ENCODE data around the gene TMEM175.

Gene TMEM175

DNA sequence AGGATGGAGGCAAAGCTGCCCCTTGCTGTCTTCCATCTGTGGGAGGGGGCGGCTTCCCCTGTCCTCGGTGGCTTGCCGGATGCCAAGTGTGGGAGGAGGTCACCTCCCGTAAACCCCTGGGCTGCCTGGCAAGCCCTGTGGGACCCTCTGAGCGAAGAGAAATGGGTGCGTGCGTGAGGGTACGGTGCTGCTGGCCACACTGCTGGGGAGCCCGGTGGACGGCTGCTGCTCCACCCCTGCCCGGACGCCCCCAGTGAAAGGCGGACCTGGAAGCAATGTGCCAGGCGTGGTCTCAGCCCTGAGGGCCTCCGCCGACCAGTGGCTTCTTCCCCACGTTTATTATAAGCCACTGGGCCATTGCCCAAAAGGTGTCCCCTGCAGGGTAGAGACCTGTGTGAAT, 50.0 kb downstream of the TMEM175 start:
- no peak overlapping the region for H3K27ac ChIP-seq (ENCODE audit: extremely low read depth, low read depth, low read length)
- no peaks in the 10 kb centered on the region for H3K36me3 ChIP-seq (ENCODE audit: control insufficient read depth in 2 of 2, insufficient read depth in 1 of 2, low read length in 2 of 2)
- no peaks in the 10 kb centered on the region for H3K4me1 ChIP-seq (ENCODE audit: control insufficient read depth, insufficient read depth, low read length)
- H3K4me3 ChIP-seq (ENCODE audit: low read depth, low read length), result no peak overlapping the region
- no peaks in the 10 kb centered on the region for H3K9me3 ChIP-seq (ENCODE audit: control insufficient read depth, insufficient read depth, low read depth, low read length)
- TF ChIP-seq, protein P1, sequence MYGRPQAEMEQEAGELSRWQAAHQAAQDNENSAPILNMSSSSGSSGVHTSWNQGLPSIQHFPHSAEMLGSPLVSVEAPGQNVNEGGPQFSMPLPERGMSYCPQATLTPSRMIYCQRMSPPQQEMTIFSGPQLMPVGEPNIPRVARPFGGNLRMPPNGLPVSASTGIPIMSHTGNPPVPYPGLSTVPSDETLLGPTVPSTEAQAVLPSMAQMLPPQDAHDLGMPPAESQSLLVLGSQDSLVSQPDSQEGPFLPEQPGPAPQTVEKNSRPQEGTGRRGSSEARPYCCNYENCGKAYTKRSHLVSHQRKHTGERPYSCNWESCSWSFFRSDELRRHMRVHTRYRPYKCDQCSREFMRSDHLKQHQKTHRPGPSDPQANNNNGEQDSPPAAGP (tag by site-specific recombination; IDR thresholded peaks at IDR 0.05), result no peak
- TF ChIP-seq, protein P2, sequence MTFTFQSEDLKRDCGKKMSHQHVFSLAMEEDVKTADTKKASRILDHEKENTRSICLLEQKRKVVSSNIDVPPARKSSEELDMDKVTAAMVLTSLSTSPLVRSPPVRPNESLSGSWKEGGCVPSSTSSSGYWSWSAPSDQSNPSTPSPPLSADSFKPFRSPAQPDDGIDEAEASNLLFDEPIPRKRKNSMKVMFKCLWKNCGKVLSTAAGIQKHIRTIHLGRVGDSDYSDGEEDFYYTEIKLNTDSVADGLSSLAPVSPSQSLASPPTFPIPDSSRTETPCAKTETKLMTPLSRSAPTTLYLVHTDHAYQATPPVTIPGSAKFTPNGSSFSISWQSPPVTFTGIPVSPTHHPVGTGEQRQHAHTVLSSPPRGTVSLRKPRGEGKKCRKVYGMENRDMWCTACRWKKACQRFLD (tag by site-specific recombination; IDR thresholded peaks at IDR 0.05), result no peak
- TF ChIP-seq, protein P3, sequence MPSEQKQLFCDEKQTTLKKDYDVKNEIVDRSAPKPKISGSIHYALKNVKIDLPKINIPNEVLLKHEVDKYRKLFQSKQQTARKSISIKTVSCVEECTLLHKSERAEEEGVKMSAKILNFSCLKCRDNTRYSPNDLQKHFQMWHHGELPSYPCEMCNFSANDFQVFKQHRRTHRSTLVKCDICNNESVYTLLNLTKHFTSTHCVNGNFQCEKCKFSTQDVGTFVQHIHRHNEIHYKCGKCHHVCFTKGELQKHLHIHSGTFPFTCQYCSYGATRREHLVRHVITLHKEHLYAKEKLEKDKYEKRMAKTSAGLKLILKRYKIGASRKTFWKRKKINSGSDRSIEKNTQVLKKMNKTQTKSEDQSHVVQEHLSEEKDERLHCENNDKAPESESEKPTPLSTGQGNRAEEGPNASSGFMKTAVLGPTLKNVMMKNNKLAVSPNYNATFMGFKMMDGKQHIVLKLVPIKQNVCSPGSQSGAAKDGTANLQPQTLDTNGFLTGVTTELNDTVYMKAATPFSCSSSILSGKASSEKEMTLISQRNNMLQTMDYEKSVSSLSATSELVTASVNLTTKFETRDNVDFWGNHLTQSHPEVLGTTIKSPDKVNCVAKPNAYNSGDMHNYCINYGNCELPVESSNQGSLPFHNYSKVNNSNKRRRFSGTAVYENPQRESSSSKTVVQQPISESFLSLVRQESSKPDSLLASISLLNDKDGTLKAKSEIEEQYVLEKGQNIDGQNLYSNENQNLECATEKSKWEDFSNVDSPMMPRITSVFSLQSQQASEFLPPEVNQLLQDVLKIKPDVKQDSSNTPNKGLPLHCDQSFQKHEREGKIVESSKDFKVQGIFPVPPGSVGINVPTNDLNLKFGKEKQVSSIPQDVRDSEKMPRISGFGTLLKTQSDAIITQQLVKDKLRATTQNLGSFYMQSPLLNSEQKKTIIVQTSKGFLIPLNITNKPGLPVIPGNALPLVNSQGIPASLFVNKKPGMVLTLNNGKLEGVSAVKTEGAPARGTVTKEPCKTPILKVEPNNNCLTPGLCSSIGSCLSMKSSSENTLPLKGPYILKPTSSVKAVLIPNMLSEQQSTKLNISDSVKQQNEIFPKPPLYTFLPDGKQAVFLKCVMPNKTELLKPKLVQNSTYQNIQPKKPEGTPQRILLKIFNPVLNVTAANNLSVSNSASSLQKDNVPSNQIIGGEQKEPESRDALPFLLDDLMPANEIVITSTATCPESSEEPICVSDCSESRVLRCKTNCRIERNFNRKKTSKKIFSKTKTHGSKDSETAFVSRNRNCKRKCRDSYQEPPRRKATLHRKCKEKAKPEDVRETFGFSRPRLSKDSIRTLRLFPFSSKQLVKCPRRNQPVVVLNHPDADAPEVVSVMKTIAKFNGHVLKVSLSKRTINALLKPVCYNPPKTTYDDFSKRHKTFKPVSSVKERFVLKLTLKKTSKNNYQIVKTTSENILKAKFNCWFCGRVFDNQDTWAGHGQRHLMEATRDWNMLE (tag by site-specific recombination; conservative IDR thresholded peaks at IDR 0.05; ENCODE audit: low read depth), result no peak
- TF ChIP-seq ZNF416 (tag by site-specific recombination; IDR thresholded peaks at IDR 0.05), result no peak
- TF ChIP-seq ZNF16 (tag by site-specific recombination; IDR thresholded peaks at IDR 0.05; ENCODE audit: low read depth), result no peak
- TF ChIP-seq WT1 (tag by site-specific recombination; IDR thresholded peaks at IDR 0.05), result no peak
- TF ChIP-seq ZNF776 (tag by site-specific recombination; IDR thresholded peaks at IDR 0.05; ENCODE audit: borderline replicate concordance), result no peak
- no peak for TF ChIP-seq ZNF426 (tag by site-specific recombination; IDR thresholded peaks at IDR 0.05)
- no peak for TF ChIP-seq ZNF514 (tag by site-specific recombination; IDR thresholded peaks at IDR 0.05)
- no peak for TF ChIP-seq ZNF654 (tag by site-specific recombination; IDR thresholded peaks at IDR 0.05; ENCODE audit: low read depth)
- no peak for TF ChIP-seq ZNF146 (tag by site-specific recombination; IDR thresholded peaks at IDR 0.05)
- no peak for TF ChIP-seq GLIS2 (tag by site-specific recombination; IDR thresholded peaks at IDR 0.05)
- POLR2A ChIA-PET, result no interaction called here
- CTCF ChIA-PET, result no interaction called here

DNA sequence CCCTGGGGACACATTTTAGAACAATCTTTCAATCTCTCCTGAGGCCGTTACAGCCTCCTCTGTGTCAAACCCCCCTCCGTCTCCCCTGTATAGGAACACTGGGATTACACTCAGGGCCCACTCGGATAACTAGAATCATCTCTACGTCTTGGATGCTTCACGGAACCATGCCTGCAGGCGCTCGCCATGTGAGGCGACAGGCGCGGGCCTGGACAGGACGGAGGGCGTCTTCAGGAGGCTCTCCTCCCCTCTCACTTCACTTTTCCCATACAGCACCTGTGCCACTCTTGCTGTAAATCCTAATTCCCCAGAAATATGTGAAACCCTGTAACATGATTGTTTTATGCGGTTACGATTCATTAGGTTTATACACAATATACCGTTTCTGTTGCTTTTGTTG, 50.6 kb downstream of the TMEM175 start:
- CTCF ChIA-PET, result no interaction called here
- Histone ChIP-seq H3K4me1 (ENCODE audit: control insufficient read depth, insufficient read depth, low read length) (no peaks in the 10 kb centered on the region), H3K27ac (ENCODE audit: extremely low read depth, low read depth, low read length) (no peak overlapping the region)
- no peak for TF ChIP-seq SCRT2 (tag by site-specific recombination; IDR thresholded peaks at IDR 0.05)
- TF ChIP-seq ZIC2 (tag by site-specific recombination; IDR thresholded peaks at IDR 0.05), result no peak
- no peak for TF ChIP-seq ZNF426 (tag by site-specific recombination; IDR thresholded peaks at IDR 0.05)
- TF ChIP-seq ZNF266 (tag by site-specific recombination; IDR thresholded peaks at IDR 0.05; ENCODE audit: low read depth), result no peak
- TF ChIP-seq ZNF76 (tag by site-specific recombination; IDR thresholded peaks at IDR 0.05; ENCODE audit: borderline replicate concordance, low read depth), result no peak
- TF ChIP-seq, protein P4, sequence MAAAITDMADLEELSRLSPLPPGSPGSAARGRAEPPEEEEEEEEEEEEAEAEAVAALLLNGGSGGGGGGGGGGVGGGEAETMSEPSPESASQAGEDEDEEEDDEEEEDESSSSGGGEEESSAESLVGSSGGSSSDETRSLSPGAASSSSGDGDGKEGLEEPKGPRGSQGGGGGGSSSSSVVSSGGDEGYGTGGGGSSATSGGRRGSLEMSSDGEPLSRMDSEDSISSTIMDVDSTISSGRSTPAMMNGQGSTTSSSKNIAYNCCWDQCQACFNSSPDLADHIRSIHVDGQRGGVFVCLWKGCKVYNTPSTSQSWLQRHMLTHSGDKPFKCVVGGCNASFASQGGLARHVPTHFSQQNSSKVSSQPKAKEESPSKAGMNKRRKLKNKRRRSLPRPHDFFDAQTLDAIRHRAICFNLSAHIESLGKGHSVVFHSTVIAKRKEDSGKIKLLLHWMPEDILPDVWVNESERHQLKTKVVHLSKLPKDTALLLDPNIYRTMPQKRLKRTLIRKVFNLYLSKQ (tag by site-specific recombination; IDR thresholded peaks at IDR 0.05; ENCODE audit: borderline replicate concordance), result no peak
- TF ChIP-seq SALL2 (tag by site-specific recombination; IDR thresholded peaks at IDR 0.05; ENCODE audit: borderline replicate concordance), result no peak
- no peak for TF ChIP-seq ZNF549 (tag by site-specific recombination; IDR thresholded peaks at IDR 0.05)
- no peak for TF ChIP-seq KLF1 (tag by site-specific recombination; IDR thresholded peaks at IDR 0.05)
- TF ChIP-seq, protein P5, sequence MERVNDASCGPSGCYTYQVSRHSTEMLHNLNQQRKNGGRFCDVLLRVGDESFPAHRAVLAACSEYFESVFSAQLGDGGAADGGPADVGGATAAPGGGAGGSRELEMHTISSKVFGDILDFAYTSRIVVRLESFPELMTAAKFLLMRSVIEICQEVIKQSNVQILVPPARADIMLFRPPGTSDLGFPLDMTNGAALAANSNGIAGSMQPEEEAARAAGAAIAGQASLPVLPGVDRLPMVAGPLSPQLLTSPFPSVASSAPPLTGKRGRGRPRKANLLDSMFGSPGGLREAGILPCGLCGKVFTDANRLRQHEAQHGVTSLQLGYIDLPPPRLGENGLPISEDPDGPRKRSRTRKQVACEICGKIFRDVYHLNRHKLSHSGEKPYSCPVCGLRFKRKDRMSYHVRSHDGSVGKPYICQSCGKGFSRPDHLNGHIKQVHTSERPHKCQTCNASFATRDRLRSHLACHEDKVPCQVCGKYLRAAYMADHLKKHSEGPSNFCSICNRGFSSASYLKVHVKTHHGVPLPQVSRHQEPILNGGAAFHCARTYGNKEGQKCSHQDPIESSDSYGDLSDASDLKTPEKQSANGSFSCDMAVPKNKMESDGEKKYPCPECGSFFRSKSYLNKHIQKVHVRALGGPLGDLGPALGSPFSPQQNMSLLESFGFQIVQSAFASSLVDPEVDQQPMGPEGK (tag by site-specific recombination; IDR thresholded peaks at IDR 0.05), result no peak
- TF ChIP-seq, protein P6, sequence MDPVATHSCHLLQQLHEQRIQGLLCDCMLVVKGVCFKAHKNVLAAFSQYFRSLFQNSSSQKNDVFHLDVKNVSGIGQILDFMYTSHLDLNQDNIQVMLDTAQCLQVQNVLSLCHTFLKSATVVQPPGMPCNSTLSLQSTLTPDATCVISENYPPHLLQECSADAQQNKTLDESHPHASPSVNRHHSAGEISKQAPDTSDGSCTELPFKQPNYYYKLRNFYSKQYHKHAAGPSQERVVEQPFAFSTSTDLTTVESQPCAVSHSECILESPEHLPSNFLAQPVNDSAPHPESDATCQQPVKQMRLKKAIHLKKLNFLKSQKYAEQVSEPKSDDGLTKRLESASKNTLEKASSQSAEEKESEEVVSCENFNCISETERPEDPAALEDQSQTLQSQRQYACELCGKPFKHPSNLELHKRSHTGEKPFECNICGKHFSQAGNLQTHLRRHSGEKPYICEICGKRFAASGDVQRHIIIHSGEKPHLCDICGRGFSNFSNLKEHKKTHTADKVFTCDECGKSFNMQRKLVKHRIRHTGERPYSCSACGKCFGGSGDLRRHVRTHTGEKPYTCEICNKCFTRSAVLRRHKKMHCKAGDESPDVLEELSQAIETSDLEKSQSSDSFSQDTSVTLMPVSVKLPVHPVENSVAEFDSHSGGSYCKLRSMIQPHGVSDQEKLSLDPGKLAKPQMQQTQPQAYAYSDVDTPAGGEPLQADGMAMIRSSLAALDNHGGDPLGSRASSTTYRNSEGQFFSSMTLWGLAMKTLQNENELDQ (tag by site-specific recombination; IDR thresholded peaks at IDR 0.05; ENCODE audit: low read depth), result no peak
- TF ChIP-seq ZNF354C (tag by site-specific recombination; IDR thresholded peaks at IDR 0.05; ENCODE audit: borderline replicate concordance, low read depth), result no peak

More for the DNA sequence above, 50.6 kb downstream of the TMEM175 start:
- POLR2A ChIA-PET, result no interaction called here
- no peaks in the 10 kb centered on the region for H3K36me3 ChIP-seq (ENCODE audit: control insufficient read depth in 2 of 2, insufficient read depth in 1 of 2, low read length in 2 of 2)
- H3K9me3 ChIP-seq (ENCODE audit: control insufficient read depth, insufficient read depth, low read depth, low read length), result no peaks in the 10 kb centered on the region
- H3K4me3 ChIP-seq (ENCODE audit: low read depth, low read length), result no peak overlapping the region

Measured in HEK293 (cell line).